HepG2 (cell line): ENCODE results near the gene ART4. TPM values are rescaled to one million over a fixed set of nuclear protein-coding genes. Genes with fewer than 3 reads are reported as not detected.

Experiments used
- ATAC-seq: fragments of 200-7000 bp; cut with Tn5 transposase; 3 replicates; pipeline ENCODE4 v1.9.1; 2020; ENCODE audit warnings: mild to moderate bottlenecking, moderate library complexity
- BruUV-seq: library from RNA; stranded (reverse); fragments of 400-500 nt; replicated peaks from 2 replicates; lab custom pipeline; 2021; lab: Mats Ljungman, UMichigan
- CTCF ChIA-PET: fragments of 300-600 bp; formaldehyde crosslinking; extraction: SDS; loops from one replicate; lab custom pipeline; 2021; ENCODE audit warnings: low total read pairs, inconsistent platforms, low intra/inter-chr PET ratio; lab: Yijun Ruan, JAX
- POLR2A ChIA-PET: fragments of 350-600 bp; sonication (Branson Sonifier 250); formaldehyde crosslinking; loops from one replicate; lab custom pipeline; 2020; ENCODE audit warnings: antibody characterized with exemption, inconsistent platforms; lab: Yijun Ruan, JAX
- DNase-seq: peaks from one replicate; pipeline ENCODE4 v3.0.0-alpha.2; 2015; ENCODE audit warnings: low spot score
- FAIRE-seq: peaks from 3 replicates; lab custom pipeline; 2011; peaks lifted over from hg19 to GRCh38; lab: Jason Lieb, UNC
- H2AFZ ChIP-seq: one replicate; pipeline ENCODE4 v1.6.1; 2011; ENCODE audit warnings: low read length, inconsistent platforms
- H3K27ac ChIP-seq: fragments of 300-600 bp; 3 replicates; pipeline ENCODE4 v1.8.0; 2011; ENCODE audit warnings: mixed run types, mild to moderate bottlenecking, mixed read lengths, low read length, inconsistent platforms; ENCODE audit not compliant: insufficient read depth; ENCODE audit errors: extremely low read length
- H3K27me3 ChIP-seq, 2 experiments: fragments of 200-600 bp in 1 of 2; 2 replicates in 1 of 2; 3 replicates in 1 of 2; pipeline versions ENCODE4 v1.6.0 to v1.8.0; 2011; ENCODE audit warnings: low read length in 2 of 2, mild to moderate bottlenecking in 2 of 2, moderate library complexity in 2 of 2, inconsistent platforms in 1 of 2; ENCODE audit not compliant: insufficient read depth in 2 of 2, control insufficient read depth in 1 of 2
- H3K36me3 ChIP-seq, 2 experiments: fragments of 200-600 bp in 1 of 2; replicated peaks in 1 of 2; 2 replicates in 1 of 2; 3 replicates in 1 of 2; pipeline versions ENCODE4 v1.5.1 to v1.8.0; 2011; ENCODE audit warnings: low read length in 2 of 2, inconsistent platforms in 1 of 2; ENCODE audit not compliant: insufficient read depth in 2 of 2, control insufficient read depth in 1 of 2
- H3K4me1 ChIP-seq: 2 replicates; pipeline ENCODE4 v1.5.1; 2012; ENCODE audit warnings: low read length, inconsistent platforms; ENCODE audit not compliant: insufficient read depth
- H3K4me2 ChIP-seq: 2 replicates; pipeline ENCODE4 v1.6.0; 2011; ENCODE audit warnings: low read depth, low read length, inconsistent platforms
- H3K4me3 ChIP-seq, 3 experiments: fragments of 200-600 bp in 1 of 3; sonication (generic), shearing (Covaris generic) in 1 of 3; replicated peaks in 1 of 3; 2 replicates each; pipeline ENCODE4 v1.5.1; 2011 to 2016; ENCODE audit warnings: low read length in 3 of 3, inconsistent platforms in 2 of 3, low read depth in 2 of 3, mild to moderate bottlenecking in 2 of 3, control low read depth in 1 of 3, mixed read lengths in 1 of 3; ENCODE audit not compliant: insufficient read depth in 1 of 3
- H3K79me2 ChIP-seq: one replicate; pipeline ENCODE4 v1.6.1; 2011; ENCODE audit warnings: low read length, inconsistent platforms; ENCODE audit not compliant: insufficient read depth
- H3K9ac ChIP-seq: 2 replicates; pipeline ENCODE4 v1.6.0; 2011; ENCODE audit warnings: mild to moderate bottlenecking, low read depth, low read length, inconsistent platforms; ENCODE audit not compliant: insufficient read depth
- H3K9me3 ChIP-seq: 2 replicates; pipeline ENCODE4 v1.5.1; 2012; ENCODE audit warnings: mild to moderate bottlenecking, low read length
- H4K20me1 ChIP-seq: 2 replicates; pipeline ENCODE4 v1.6.0; 2011; ENCODE audit warnings: inconsistent platforms, mild to moderate bottlenecking, low read length, moderate library complexity; ENCODE audit not compliant: insufficient read depth
- JUNB ChIP-seq: sonication (generic); formaldehyde crosslinking; IDR thresholded peaks from 2 replicates; pipeline ENCODE4 v1.8.0; 2022; ENCODE audit warnings: missing genetic modification reagents, mild to moderate bottlenecking, borderline replicate concordance
- KDM1A ChIP-seq: IDR thresholded peaks from 2 replicates; pipeline ENCODE4 v1.6.1; 2016; ENCODE audit warnings: missing compliant biosample characterization
- MTF2 ChIP-seq: sonication (generic); formaldehyde crosslinking; IDR thresholded peaks from 2 replicates; pipeline ENCODE4 v1.5.0; 2020; ENCODE audit warnings: missing genetic modification reagents, borderline replicate concordance
- NR2F1 ChIP-seq, 2 experiments: fragments of 450-650 bp in 1 of 2; formaldehyde crosslinking in 1 of 2; IDR thresholded peaks; 2 replicates each; pipeline versions ENCODE4 v1.5.0 to v1.6.1; 2016 to 2020; ENCODE audit warnings: mild to moderate bottlenecking in 1 of 2, missing compliant biosample characterization in 1 of 2, missing genetic modification reagents in 1 of 2, moderate library complexity in 1 of 2
- PHF8 ChIP-seq: sonication (generic); formaldehyde crosslinking; IDR thresholded peaks from 2 replicates; pipeline ENCODE4 v1.5.0; 2020; ENCODE audit warnings: missing genetic modification reagents
- SKI ChIP-seq: fragments of 450-650 bp; IDR thresholded peaks from one replicate; pipeline ENCODE4 v1.6.1; 2018; ENCODE audit warnings: mild to moderate bottlenecking; ENCODE audit not compliant: partially characterized antibody
- SMAD3 ChIP-seq: sonication (generic); formaldehyde crosslinking; IDR thresholded peaks from 2 replicates; pipeline ENCODE4 v1.4.0; 2020; ENCODE audit warnings: missing genetic modification reagents
- ZNF614 ChIP-seq: IDR thresholded peaks from 2 replicates; pipeline ENCODE4 v1.6.1; 2018; ENCODE audit warnings: missing biosample characterization, missing genetic modification reagents, inconsistent platforms, borderline replicate concordance
- ZNF678 ChIP-seq: sonication (generic); formaldehyde crosslinking; IDR thresholded peaks from 2 replicates; pipeline ENCODE4 v1.4.0; 2020; ENCODE audit warnings: mild to moderate bottlenecking, missing genetic modification reagents
- ZSCAN25 ChIP-seq: sonication (generic); formaldehyde crosslinking; IDR thresholded peaks from 2 replicates; pipeline ENCODE4 v1.8.0; 2022; ENCODE audit warnings: mild to moderate bottlenecking, missing genetic modification reagents
- WGBS: methylation state at CpG from one replicate; pipeline ENCODE4 v1.1.6; 2017; ENCODE audit warnings: low lambda C conversion rate; 5-methylcytosine and 5-hydroxymethylcytosine counted together
- in situ Hi-C: cut with HindIII; loops from 2 replicates; pipeline ENCODE4 v1.10.0; 2017; ENCODE audit warnings: low pct_unique_long_range_greater_than_20kb; ENCODE audit not compliant: extremely low pct_ligation_motif_present
- intact Hi-C: fragments of 100-400 bp; cut with micrococcal nuclease; formaldehyde crosslinking; loops from one replicate; pipeline ENCODE4 v1.10.0; 2022; ENCODE audit not compliant: unreplicated experiment
- polyA plus RNA-seq, 8 experiments: library from polyadenylated mRNA; depleted of rRNA in 3 of 8; stranded (reverse) in 7 of 8; unstranded in 1 of 8; fragments of >200 nt; fragmentation: Illumina TruSeq in 4 of 8; extraction: Trizol in 4 of 8; gene quantifications; 2 replicates each; pipeline versions ENCODE4 v1.2.1 to v1.2.3, GENCODE V29; 2011 to 2016; ENCODE audit warnings: low read depth in 4 of 8, missing spikeins in 1 of 8, mixed read lengths in 1 of 8; ENCODE audit not compliant: insufficient read depth in 1 of 8
- total RNA-seq, 5 experiments: library from RNA; depleted of rRNA; stranded (reverse); fragments of >200 nt; fragmentation: Illumina TruSeq; extraction: Trizol; gene quantifications; 2 replicates each; pipeline ENCODE4 v1.2.3, GENCODE V29; 2016; ENCODE audit warnings: low read depth in 1 of 5
- TF ChIP-seq, protein P1 (sequence below): sonication (generic); formaldehyde crosslinking; IDR thresholded peaks from 2 replicates; pipeline ENCODE4 v1.5.1; 2020; ENCODE audit warnings: missing genetic modification reagents, mild to moderate bottlenecking, borderline replicate concordance
- TF ChIP-seq, protein P2 (sequence below): sonication (generic); formaldehyde crosslinking; IDR thresholded peaks from 2 replicates; pipeline ENCODE4 v1.5.0; 2020; ENCODE audit warnings: mild to moderate bottlenecking, missing genetic modification reagents

Gene ART4
- total and polyA plus RNA-seq, 2 of the 13 experiments (the other 11 are each of a cell fraction or from before 2014, with no cell fraction given), result 17.6 to 20.3 TPM

DNA sequence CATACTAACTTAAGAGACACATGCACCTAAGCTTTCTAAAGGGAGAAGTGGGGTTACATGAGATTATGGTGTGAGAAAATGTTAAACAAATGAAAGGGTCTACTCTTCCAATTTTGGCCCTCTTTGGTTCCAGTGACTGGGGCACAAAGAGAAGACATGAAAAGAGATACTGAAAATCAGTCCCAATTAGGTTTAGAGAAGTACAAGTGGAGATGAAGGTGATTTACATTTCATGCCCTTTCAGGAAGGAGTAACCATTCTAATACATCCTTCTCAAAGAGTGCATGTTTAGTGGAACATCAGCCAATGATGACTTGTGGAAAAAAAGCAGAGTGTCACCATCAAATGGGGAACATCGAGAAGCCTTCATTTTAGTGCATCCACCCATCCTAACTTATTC, 27.9 kb upstream of the ART4 start:
- TF ChIP-seq NR2F1 (CRISPR knock-in tag; IDR thresholded peaks at IDR 0.05), result no peak
- no peak for TF ChIP-seq MTF2
- no peak for TF ChIP-seq SKI
- no peak for TF ChIP-seq PHF8
- no peak for TF ChIP-seq ZNF614 (CRISPR knock-in tag)
- TF ChIP-seq, protein P1, sequence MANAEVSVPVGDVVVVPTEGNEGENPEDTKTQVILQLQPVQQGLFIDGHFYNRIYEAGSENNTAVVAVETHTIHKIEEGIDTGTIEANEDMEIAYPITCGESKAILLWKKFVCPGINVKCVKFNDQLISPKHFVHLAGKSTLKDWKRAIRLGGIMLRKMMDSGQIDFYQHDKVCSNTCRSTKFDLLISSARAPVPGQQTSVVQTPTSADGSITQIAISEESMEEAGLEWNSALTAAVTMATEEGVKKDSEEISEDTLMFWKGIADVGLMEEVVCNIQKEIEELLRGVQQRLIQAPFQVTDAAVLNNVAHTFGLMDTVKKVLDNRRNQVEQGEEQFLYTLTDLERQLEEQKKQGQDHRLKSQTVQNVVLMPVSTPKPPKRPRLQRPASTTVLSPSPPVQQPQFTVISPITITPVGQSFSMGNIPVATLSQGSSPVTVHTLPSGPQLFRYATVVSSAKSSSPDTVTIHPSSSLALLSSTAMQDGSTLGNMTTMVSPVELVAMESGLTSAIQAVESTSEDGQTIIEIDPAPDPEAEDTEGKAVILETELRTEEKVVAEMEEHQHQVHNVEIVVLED, result no peak
- no peak for TF ChIP-seq KDM1A (CRISPR knock-in tag)
- no peak for TF ChIP-seq JUNB (CRISPR knock-in tag)
- TF ChIP-seq SMAD3 (CRISPR knock-in tag), result no peak
- TF ChIP-seq ZNF678 (CRISPR knock-in tag), result no peak
- no peak for TF ChIP-seq ZSCAN25
- TF ChIP-seq, protein P2, sequence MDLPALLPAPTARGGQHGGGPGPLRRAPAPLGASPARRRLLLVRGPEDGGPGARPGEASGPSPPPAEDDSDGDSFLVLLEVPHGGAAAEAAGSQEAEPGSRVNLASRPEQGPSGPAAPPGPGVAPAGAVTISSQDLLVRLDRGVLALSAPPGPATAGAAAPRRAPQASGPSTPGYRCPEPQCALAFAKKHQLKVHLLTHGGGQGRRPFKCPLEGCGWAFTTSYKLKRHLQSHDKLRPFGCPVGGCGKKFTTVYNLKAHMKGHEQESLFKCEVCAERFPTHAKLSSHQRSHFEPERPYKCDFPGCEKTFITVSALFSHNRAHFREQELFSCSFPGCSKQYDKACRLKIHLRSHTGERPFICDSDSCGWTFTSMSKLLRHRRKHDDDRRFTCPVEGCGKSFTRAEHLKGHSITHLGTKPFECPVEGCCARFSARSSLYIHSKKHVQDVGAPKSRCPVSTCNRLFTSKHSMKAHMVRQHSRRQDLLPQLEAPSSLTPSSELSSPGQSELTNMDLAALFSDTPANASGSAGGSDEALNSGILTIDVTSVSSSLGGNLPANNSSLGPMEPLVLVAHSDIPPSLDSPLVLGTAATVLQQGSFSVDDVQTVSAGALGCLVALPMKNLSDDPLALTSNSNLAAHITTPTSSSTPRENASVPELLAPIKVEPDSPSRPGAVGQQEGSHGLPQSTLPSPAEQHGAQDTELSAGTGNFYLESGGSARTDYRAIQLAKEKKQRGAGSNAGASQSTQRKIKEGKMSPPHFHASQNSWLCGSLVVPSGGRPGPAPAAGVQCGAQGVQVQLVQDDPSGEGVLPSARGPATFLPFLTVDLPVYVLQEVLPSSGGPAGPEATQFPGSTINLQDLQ (CRISPR knock-in tag), result no peak
- no peak for FAIRE-seq
- Histone ChIP-seq H3K4me3 (no peak overlapping the region), H4K20me1 (no peaks in the 10 kb centered on the region), H3K4me2 (no peak overlapping the region), H3K9ac (no peak overlapping the region), H3K27ac (no peak overlapping the region), H3K36me3 (no peaks in the 10 kb centered on the region), H3K4me1 (no peaks in the 10 kb centered on the region), H2AFZ (no peak overlapping the region), H3K79me2 (no peaks in the 10 kb centered on the region), H3K27me3 (no peaks in the 10 kb centered on the region), H3K9me3 (no peaks in the 10 kb centered on the region)
- intact Hi-C loops (no loop called here), in situ Hi-C loops (no loop called here)
- ChIA-PET CTCF (no interaction called here), POLR2A (no interaction called here)
- ATAC-seq, result no peak
- 36% methylated on average over 1 of the region's 1 CpG for WGBS
- BruUV-seq, result no TSS peak
- no peak for DNase-seq
